GM21390 (cell line): Measurements from ENCODE around the gene CDK16.
A peak's percentile ranks its signal among the peaks of the same experiment; 100 is the strongest.

Experiments used
- ATAC-seq: cut with Tn5 transposase; IDR thresholded peaks from one replicate; pipeline ENCODE4 v1.9.1; 2021; ENCODE audit not compliant: unreplicated experiment

Gene CDK16

GRCh38 chrX:47206316-47206715, 12.2 kb upstream of the CDK16 start:
- no peak for ATAC-seq

DNA sequence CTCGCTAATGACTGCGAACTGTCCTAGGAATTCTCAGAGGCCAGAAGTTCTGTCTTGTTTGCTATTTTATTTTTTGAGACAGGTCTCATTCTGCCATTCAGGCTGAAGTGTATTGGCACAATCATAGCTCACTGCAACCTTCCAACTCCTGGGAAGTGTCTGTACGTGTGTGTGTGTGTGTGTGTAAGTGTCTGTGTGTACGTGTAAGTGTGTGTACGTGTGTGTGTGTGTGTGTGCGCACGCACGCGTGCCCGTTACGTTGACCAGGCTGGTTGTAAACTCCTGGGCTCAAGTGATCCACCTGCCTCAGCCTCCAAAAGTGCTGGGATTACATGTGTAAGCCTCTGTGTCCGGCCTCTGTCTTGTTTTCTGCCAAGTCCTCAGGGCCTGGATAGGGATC, 10.4 kb upstream of the CDK16 start:
- ATAC-seq = no peak

- no peak for ATAC-seq
Observed at GRCh38 chrX:47209508-47210238, 8.8 kb upstream of the CDK16 start.

DNA sequence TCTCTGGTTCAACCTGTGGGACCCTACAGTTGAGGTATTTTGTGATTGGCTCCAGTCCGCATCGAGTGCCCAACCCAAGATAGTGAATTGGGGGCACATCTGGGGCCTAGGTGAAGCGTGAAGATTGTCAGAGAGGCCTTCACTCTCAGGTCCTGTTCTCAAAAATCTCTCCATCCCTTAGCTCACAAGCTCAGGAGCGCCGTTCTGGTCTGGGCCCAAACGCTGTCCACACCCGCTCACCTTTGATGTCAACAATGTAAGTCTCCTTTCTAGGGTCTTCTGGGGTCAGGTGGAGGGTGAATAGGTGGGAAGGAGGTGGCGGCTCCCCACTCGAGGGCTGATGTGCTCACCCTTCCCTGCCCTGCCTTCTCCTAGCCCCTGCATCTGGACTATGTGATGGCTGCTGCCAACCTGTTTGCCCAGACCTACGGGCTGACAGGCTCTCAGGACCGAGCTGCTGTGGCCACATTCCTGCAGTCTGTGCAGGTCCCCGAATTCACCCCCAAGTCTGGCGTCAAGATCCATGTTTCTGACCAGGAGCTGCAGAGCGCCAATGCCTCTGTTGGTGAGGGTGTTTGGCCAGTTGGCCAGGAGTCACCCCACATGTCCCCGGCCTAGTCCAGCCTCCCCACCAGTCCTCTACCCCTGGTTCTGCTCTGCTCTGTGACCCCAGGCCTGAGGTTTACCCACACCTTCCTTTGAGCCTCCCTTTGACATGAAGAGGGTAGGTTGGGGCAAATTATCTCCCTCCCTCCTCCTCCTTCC, 7.6 kb upstream of the CDK16 start:
- no peak for ATAC-seq

DNA sequence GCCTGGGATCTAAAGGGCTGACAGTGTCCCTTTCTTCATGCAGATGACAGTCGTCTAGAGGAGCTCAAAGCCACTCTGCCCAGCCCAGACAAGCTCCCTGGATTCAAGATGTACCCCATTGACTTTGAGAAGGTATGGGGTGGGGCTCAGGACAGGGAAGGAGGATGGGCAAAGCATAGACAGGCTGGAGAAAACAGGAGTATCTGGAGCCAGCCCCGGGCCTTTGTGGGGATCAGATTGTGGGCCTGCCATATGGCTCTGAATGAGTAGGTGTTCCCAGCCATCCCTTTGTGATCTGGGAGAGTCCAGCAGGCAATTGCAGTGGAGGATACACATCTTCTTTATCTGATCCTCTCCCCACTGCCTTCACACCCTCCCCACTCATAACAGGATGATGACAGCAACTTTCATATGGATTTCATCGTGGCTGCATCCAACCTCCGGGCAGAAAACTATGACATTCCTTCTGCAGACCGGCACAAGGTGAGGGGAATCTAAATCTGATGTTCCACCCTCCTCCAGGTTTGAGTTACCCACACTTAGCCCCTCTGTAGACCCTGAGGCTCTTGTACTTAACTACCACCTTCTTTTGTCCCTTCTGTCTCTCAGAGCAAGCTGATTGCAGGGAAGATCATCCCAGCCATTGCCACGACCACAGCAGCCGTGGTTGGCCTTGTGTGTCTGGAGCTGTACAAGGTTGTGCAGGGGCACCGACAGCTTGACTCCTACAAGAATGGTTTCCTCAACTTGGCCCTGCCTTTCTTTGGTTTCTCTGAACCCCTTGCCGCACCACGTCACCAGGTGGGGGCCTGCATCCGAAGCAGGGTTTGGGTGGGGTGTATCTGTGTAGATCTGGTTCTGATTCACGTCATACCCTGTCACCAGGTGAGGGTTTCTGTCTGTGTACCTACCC, 5.8 kb upstream of the CDK16 start:
- ATAC-seq = no peak

GRCh38 chrX:47214435-47215077, 3.9 kb upstream of the CDK16 start:
- ATAC-seq = no peak

GRCh38 chrX:47215291-47215900, 3.1 kb upstream of the CDK16 start:
- no peak for ATAC-seq

- ATAC-seq = no peak
Observed at GRCh38 chrX:47216393-47216925, 2.0 kb upstream of the CDK16 start.

DNA sequence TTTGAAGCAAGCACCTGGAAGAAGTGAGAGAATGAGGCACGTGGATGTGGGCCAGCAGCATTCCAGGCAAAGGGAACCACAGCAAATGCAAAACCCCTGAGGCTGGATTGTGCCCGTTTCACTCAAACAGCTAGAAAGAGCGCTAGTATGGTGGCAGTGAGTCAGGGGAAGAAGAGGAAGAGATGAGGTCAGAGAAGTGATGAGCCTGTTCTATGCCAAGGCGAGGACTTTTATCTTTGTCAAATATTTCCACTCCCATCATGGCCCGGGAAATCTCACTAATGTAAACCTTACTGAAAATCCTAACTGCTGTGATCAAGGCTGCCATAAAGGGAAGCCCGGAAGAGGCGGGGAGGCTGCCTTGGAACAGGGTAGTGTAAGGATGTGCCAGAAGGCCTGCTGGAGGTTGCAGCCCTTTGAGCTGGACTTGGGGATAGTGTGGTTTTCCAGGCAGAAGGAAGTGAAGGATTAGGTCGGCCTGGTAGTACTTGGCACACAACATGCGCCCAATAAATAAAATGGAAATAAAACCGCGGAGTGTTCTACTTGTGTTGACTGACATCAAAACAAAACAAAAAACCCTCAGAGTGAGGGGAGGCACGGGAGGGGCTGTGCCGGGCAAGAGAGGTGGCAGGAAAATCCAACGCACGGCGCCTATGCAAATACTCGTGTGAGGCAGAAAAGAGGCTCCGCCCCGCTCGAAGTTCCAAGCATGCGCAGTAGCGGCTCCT, 1.2 kb upstream of the CDK16 start:
- no peak for ATAC-seq

GRCh38 chrX:47217852-47218279, 615 bp upstream of the CDK16 start:
- ATAC-seq = peak; percentile 89

DNA sequence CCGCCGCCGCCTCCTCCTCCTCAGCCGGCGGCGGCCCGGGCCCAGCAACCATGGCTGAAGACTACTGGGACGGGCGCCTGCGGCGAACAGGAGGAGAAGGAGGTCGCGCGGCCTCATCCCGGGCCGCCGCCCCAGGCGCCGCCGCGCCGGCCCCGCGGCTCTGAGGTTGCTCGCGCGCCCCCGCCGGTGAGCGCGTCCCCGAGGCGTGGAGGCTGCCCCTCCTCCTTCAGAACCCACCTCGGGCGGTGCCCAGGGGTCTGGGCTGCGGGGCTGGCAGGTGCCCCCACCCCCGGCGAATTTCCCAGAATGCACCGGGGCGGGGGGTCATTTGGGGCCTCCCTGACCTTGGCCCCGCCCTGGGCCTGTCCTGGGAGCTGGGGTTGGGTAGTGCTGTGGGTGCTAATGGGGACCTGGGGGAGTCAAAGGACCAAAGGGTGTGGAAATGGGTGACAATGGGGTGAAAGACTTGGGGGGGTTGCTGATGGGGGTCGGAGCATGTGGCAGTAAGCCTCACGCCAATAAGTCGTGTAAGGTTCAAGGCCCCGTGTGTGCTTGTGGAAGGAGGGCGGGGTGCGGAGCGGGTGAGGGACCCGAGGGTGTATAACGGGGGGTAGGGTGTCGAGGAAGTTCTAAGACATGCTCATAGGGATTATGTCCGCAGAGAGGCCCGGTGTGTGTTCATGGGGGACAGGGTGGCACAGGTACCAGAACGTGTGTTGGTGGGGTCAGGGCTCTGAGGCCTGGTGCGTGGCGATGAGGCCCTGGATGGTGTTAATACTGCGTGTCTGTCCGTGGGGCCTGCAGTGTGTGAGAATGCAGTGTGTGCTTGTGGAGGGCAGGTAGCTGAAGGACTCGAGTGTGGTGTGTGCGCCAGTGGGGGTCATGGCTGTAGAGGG, 687 bp downstream of the CDK16 start:
- no peak for ATAC-seq

GRCh38 chrX:47221756-47222155, 3.3 kb downstream of the CDK16 start:
- ATAC-seq = no peak

- no peak for ATAC-seq
Observed at GRCh38 chrX:47222751-47223350, 4.4 kb downstream of the CDK16 start.

- ATAC-seq = no peak
Observed at GRCh38 chrX:47223476-47224250, 5.2 kb downstream of the CDK16 start.

DNA sequence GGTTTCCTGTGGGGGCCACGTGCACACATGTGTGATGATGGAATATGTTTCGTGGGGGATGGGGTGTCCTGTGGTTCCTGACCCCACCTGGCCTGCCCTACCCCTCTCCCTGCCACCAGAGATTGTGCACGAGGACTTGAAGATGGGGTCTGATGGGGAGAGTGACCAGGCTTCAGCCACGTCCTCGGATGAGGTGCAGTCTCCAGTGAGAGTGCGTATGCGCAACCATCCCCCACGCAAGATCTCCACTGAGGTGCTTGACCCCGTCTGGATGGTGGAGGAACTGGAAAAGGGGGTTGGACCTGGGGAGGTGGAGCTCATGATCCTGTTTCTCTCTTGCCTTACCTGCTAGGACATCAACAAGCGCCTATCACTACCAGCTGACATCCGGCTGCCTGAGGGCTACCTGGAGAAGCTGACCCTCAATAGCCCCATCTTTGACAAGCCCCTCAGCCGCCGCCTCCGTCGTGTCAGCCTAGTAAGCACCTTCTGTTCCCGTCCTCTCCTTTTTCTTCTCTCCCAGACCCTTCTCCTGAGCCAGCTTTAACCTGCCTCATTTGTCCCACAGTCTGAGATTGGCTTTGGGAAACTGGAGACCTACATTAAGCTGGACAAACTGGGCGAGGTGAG, 5.9 kb downstream of the CDK16 start:
- no peak for ATAC-seq

DNA sequence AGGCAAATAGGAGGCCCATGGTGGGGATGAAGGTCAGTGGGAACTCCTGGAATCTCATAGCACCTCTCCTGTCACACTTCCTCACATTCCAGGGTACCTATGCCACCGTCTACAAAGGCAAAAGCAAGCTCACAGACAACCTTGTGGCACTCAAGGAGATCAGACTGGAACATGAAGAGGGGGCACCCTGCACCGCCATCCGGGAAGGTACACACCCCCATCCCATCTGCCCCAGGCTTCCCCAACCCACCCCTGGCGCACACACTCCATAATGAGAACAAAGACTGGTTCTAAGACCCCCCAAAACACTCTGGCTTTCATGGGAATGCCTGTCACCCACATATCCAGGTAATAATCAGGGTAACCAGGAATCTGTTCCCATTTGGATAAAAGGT, 6.4 kb downstream of the CDK16 start:
- ATAC-seq = no peak

GRCh38 chrX:47226071-47226470, 7.6 kb downstream of the CDK16 start:
- no peak for ATAC-seq
